Fibroblast of peridontal ligament (primary cell): ENCODE data around the gene NFE2L1.
A peak's percentile ranks its signal among the peaks of the same experiment; 100 is the strongest.
"Not testable (repeated sequence)": the region's sequence is repeated elsewhere in the genome, so short reads cannot be mapped to it uniquely, and the experiment has no call there.

Experiments used
- DNase-seq: peaks from one replicate; pipeline ENCODE4 v3.0.0-alpha.2; 2010; ENCODE audit errors: extremely low read depth

The NFE2L1 gene

DNA sequence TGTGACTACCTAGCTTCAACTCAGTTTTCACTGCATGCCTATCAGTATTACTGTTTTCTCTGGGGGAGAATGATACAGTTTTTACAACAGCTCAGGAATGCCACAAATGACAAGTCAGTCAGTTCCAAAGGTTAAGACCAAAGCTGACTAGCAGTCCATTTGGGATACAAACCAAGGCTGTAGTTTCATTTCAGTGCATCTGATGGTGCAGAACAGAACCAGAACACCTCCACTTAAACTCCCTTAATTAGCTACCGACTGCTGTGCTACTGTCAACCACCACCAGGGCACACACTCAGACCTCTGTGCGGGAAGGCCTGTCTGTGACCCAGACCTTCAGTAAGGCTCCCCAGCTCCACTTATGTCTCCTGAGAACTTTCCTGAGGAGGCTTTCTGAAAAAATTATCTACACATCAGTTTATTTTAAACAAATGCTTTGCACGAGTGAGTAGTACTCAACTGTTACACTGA is 20.4 kb downstream of the NFE2L1 start:
- DNase-seq = peak; percentile 67

DNA sequence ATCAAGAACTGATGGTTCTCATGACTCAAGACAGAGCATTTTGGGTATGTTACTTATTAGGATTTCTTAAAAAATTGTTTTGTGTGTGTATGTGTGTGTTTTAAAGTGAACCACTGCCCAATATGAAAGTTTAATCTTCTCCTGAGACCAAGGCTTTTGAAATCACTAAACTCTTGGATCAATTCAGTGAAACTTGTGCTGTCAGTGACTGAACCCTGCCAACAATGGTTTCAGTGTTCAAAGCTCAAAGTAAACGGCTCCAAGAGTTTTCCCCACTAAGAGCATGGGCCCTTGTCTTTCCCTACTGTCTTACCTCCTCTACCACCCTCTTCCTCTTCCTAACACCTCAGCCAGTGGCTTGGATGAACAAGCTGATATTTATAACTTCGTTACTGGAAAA is 22.0 kb downstream of the NFE2L1 start:
- DNase-seq = no peak

DNA sequence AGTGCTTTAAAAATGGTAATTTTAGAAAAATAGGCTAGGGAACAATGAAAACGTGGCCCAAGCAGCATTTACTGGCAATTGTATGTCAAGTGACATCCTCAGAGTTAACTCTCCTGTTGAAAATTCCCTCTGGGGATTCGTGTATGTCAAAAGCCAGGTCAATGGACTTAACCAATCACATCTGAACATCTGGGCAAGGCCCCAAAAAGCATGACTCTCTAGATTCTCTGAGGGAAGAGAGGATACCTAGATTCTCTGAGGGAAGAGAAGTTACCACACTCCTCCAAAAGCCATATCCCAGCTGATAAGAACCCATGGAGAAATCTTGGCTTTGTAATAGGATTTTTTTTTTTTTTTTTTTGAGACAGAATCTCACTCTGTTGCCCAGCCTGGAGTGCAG is 23.5 kb downstream of the NFE2L1 start:
- peak; percentile 56 for DNase-seq

GRCh38 chr17:48072811-48073210 is 24.7 kb downstream of the NFE2L1 start:
- DNase-seq = not testable (repeated sequence)

- DNase-seq = not testable (repeated sequence)
Observed at GRCh38 chr17:48073566-48074094, 25.5 kb downstream of the NFE2L1 start.

GRCh38 chr17:48074322-48075081 is 26.3 kb downstream of the NFE2L1 start:
- peak; percentile 92 for DNase-seq

- DNase-seq = not testable (repeated sequence)
Observed at GRCh38 chr17:48077152-48077551, 29.0 kb downstream of the NFE2L1 start.

DNA sequence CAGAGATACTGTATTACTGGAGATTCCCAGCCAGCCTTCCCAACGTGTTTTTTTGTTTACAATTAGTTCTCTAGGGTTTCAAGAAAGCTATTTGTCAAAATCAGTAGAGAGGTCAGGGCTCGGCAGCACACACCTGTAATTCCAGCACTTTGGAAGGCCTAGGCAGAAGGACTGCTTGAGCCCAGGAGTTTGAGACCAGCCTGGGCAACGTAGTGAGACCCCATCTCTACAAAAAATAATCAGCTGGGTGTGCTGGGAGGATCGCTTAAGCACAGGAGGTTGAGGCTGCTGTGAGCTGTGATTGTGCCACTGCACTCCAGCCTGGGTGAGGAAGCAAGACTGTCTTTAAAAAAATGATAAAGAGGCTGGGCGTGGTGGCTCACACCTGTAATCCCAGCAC is 33.7 kb downstream of the NFE2L1 start:
- DNase-seq = no peak

DNA sequence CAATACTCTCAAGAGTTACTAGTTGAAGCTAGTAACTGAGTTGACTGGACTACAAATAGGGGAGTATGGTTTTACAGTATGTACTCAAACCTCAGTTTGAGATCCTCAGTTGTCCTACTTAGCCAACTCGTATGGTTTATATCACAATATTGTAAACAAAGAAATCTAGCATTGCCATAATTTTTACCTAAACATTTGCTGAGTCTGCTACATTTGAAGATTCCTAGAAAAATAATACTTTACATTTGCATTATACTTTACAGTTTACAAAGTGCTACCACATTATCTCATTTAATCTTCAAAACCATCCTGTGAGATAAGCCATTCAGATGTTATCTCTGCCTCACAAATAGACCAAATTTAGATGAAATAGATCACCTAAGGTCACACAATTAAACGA is 36.8 kb downstream of the NFE2L1 start:
- DNase-seq = no peak

- no peak for DNase-seq
Observed at GRCh38 chr17:48093341-48094045, 45.3 kb downstream of the NFE2L1 start.

DNA sequence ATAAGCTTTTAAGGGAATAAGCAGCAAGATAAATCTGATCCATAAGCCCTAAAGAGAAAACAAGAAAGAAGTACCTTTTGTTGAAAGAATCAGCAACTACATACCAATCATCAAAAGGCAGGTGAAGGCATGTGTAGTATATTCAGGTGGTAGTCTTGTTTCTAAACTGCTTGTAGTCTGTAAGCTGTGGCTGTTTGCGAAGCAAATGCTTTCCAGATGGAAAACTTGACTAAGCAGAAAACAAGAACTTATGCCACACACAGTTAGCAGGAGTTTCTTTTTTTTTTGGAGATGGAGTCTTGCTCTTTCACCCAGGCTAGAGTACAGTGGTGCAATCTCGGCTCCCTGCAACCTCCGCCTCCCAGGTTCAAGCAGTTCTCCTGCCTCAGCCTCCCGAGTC is 47.5 kb downstream of the NFE2L1 start:
- DNase-seq = peak; percentile 66

DNA sequence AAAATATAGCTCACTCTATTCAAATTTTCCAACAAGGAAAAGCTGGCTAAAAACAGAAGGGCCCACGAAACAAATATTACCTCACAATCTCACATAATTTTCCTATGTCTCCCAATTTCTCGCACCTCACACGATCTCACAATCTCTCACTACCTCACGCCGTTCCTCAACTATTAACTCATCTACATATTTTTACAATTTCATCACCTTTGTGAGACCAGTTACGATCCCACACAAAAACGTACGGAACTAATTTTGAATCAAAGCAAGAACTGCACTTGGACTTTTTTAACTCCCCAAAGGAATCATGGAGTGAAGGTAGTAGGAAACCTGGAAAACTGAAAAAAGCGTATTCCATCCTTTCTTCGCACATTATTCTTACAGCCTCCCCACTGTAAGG is 52.0 kb downstream of the NFE2L1 start:
- peak; percentile 51 for DNase-seq

DNA sequence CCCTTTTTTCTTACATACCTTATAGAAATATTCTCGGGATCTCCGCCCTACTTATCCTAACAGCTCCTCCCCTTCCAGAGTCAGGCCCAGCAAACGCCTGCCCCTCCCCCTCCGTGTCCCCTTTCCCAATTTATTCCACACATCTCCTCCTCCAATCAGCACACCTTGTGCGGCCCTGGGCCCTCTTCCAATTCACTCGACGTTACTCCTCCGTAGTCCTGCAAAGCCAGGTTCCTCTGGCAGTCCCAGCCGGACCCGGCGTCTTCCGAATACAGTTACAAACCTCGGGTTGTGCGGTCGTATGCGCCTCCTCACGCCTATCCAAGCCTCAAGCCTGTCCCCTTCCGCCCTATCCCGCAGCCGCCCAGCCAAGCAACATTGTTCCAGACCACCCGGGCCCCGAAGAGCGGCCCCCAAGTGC is 52.4 kb downstream of the NFE2L1 start:
- peak; percentile 59 for DNase-seq

- DNase-seq = peak; percentile 92
Observed at GRCh38 chr17:48101012-48101720, 53.0 kb downstream of the NFE2L1 start, which contains the start of gene CBX1. Gene CBX1 (minus strand): TSS chr17:48101478. CDS start chr17:48077004, 24,474 bp downstream.

- no peak for DNase-seq
Observed at GRCh38 chr17:48102043-48102750, 54.0 kb downstream of the NFE2L1 start.

GRCh38 chr17:48102798-48103715 is 54.9 kb downstream of the NFE2L1 start:
- no peak for DNase-seq

- no peak for DNase-seq
Observed at GRCh38 chr17:48104440-48104839, 56.3 kb downstream of the NFE2L1 start.

- DNase-seq = no peak
Observed at GRCh38 chr17:48106802-48107136, 58.6 kb downstream of the NFE2L1 start.

DNA sequence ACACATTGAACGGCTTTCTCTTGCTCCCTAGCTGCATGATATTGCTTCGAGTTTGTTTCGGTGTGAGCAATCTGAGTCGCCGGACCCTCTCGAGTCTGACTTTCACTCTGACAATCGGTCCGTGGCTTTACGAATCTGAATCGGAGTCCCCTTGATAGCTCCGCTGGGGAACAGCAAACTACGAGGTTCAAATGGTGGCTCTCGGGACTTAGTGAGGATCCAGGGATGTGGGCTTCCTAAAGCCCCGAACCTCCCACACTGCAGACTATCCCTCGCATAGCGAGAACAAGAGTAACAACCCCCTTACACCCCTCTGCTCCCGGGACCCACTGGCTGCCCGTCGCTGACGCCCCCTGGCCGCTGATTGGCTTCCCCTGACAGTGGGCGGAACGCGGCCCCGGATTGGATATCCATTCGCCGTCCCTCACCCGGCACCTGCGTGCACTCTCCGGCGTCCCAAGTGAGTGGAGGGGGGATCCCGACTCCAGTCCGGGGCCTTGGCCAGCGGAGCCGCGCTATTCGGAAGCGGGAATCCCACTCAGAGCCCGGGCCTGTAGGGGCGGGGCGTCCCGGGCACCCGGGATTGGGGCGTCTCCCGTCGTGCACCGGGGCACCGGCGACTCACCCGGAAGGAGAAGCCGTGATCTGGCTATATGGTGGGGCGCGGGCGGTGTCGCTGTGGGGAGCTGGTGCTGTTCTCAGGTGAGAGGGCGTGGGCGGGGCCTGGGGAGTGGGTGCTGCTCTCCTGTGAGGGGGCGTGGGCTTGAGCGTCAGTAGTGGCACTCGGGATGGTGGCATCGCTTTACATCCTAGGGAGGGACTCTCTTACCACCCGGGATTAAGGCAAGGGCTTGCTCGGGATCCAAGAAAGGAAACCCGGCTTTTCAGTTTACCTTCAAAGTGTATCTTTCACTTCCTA is 59.2 kb downstream of the NFE2L1 start, which contains the start of gene SNX11:
Gene SNX11, plus strand, starts transcription at position 630 of the 919 bp plus-strand sequence. CDS start 4,278 bp downstream, outside the sequence.
- peak; percentile 69 for DNase-seq
